Muscle of arm (tissue), 12 donors: ENCODE measurements around the gene GRM2. TPM values are rescaled to one million over a fixed set of nuclear protein-coding genes. Genes with fewer than 3 reads are reported as not detected.

Experiments used
- DNase-seq: peaks from one replicate; pipeline ENCODE4 v3.0.0-alpha.2; 2013
- polyA plus RNA-seq, 12 donors: library from polyadenylated mRNA; unstranded; fragments of 120-200 nt; gene quantifications; one replicate each; pipeline ENCODE4 v1.2.1, GENCODE V29; 2013; ENCODE audit not compliant: insufficient read length in 12 of 12

GRM2 gene
- polyA plus RNA-seq, 12 donors, result 0.22 to 0.71 (median 0.44) TPM; not detected in 2

DNA sequence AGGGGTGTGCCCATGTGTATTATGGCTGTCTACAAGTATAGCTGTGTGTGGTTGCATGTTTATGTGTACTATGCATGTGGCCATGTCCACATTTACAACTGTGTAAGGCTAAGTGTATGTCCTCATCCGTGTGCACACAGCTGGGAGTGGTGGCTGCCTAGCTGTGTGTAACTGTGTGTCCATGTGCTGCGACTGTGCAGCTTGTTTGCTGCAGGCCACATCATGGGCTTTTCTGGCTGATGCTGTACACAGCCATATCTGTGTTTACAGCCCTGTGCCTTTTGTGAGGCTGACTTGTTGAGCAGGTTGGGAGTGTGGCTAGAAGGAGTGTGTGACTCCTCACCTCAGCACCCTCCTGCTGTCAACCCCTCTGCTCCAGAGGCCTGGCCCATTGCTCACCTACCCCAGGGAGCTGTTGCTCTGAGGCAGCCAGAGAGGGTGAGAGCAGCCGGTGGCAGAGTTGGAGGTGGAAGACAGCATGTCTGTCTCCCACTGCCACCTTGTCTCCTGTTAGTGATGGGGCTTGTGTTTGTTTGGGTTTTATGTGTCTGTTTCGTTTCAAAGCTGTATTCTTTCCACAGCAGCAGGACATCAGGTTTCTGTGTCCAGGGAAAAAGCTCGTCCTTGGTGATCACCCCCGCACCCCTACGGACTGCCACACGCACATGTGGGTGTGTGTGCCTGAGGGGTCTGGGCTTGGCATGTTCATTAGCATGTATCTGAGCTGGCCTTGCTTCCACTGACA, 1.4 kb upstream of the GRM2 start:
- no peak for DNase-seq

DNA sequence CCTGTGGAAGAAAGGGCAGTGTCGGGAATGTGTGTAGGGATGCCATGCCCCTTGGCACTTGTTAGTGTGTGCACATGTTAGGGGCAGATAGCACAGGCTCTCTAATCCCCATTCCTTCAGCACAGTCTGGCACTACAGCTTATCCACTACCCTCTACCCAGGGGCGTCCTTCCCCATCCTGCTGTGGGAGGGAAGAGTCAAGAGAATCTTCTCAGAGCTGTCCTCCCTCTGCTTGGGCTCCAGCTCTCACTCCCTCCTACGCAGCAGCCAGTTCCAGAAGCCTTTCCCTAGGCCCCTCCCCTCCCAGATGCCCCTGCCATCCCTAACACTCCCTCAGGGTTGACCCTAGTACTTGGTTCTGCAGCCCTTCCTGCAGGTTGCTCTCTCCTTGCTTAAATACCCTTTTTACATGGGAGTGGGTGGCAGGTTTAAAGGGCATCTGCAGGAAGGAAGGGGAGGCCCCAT, 815 bp upstream of the GRM2 start:
- no peak for DNase-seq

DNA sequence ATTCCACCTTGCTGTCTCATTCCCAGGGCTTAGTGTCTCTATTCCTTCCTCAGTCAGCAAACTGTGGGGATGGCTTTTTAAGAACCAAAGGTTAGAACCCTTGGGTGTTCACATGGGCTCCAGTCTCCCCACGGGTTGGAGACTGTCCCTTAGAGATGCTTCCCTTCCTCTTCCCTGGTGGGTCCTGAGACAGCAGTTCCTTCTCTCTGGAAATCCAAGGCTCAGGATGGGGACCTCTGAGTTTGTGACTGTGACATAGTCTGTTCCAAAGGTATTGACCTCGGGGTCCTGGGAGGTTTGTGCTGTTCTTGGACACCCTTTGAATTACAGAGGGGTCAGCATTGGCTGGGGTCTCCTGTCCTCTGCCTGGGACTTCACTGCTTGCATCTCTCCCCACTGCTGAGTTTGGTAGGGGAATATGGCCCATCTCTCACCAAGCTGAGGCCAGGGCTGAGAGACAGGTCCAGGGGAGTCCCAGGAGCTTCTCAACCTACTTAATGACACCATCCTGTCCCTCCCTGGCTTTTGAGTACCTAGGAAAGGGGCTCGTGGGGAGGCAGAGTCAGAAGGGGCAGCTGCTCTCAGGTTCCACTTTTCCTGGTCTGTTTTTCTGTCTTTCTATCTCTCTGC, 1.5 kb downstream of the GRM2 start:
- no peak for DNase-seq

DNA sequence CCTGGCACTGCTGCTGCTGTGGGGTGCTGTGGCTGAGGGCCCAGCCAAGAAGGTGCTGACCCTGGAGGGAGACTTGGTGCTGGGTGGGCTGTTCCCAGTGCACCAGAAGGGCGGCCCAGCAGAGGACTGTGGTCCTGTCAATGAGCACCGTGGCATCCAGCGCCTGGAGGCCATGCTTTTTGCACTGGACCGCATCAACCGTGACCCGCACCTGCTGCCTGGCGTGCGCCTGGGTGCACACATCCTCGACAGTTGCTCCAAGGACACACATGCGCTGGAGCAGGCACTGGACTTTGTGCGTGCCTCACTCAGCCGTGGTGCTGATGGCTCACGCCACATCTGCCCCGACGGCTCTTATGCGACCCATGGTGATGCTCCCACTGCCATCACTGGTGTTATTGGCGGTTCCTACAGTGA, 2.1 kb downstream of the GRM2 start:
- no peak for DNase-seq

DNA sequence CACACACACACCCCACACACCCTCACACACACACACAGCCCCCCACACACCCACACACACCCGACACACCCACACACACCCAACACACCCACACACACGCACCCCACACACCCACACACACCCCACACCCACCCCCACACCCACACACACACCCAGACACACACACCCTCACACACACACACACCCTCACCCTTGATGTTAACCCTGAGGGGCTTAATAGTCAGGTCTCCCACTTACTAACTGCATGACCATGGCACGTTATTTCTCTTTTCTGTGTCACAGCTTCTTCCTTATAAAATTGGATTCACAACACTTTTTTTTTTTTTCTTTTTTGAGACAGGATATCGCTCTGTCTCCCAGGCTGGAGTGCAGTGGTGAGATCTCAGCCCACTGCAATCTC, 2.8 kb downstream of the GRM2 start:
- DNase-seq, result no peak

- DNase-seq, result no peak
These were observed 3.9 kb downstream of the GRM2 start for GRCh38 chr3:51710631-51711351.

- DNase-seq, result no peak
These were observed 4.6 kb downstream of the GRM2 start for GRCh38 chr3:51711352-51712037.

DNA sequence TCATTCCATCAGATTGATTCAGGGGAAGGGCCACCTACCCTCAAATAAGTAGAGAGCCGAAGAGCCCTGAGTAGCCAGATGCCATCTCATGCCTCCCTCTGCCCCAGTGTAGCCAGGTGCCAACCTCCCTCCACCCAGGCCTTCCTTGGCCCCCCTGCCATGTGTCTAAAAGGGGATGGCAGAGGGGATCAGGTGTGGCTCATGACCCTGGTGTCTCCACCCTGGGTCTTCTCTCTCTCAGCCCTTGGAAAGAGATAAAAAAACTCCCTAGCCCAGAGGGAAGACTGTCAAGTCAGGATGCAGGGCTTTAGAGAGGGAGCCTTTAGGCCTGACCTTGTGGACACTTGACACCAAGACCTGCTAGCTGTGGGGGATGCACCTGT, 5.2 kb downstream of the GRM2 start:
- no peak for DNase-seq

GRCh38 chr3:51712511-51712931, 5.7 kb downstream of the GRM2 start:
- no peak for DNase-seq

DNA sequence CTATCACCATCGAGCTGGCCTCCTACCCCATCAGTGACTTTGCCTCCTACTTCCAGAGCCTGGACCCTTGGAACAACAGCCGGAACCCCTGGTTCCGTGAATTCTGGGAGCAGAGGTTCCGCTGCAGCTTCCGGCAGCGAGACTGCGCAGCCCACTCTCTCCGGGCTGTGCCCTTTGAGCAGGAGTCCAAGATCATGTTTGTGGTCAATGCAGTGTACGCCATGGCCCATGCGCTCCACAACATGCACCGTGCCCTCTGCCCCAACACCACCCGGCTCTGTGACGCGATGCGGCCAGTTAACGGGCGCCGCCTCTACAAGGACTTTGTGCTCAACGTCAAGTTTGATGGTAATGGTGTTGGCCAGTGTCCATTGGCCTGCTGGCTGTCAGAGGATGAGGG, 6.1 kb downstream of the GRM2 start:
- DNase-seq, result no peak

GRCh38 chr3:51715231-51715976, 8.5 kb downstream of the GRM2 start:
- DNase-seq, result no peak

- no peak for DNase-seq
These were observed 9.1 kb downstream of the GRM2 start for GRCh38 chr3:51715977-51716294.

GRCh38 chr3:51716805-51717204, 9.9 kb downstream of the GRM2 start:
- no peak for DNase-seq

DNA sequence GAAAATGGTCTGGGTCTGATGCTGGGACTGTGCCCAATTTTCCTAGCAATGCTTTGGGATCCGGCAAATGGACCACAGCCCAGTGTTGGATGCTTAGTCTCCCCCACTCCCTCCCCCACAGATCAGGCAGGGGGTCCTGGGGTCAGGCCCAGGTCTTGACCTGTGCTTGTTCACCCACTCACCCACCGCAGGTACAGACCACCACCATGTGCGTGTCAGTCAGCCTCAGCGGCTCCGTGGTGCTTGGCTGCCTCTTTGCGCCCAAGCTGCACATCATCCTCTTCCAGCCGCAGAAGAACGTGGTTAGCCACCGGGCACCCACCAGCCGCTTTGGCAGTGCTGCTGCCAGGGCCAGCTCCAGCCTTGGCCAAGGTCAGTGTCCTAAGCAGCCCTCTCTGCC, 10.6 kb downstream of the GRM2 start:
- DNase-seq, result no peak

- no peak for DNase-seq
These were observed 11.1 kb downstream of the GRM2 start for GRCh38 chr3:51717947-51718346.

GRCh38 chr3:51718547-51719409, 11.9 kb downstream of the GRM2 start:
- DNase-seq, result no peak

GRCh38 chr3:51719410-51720025, 12.7 kb downstream of the GRM2 start:
- no peak for DNase-seq

DNA sequence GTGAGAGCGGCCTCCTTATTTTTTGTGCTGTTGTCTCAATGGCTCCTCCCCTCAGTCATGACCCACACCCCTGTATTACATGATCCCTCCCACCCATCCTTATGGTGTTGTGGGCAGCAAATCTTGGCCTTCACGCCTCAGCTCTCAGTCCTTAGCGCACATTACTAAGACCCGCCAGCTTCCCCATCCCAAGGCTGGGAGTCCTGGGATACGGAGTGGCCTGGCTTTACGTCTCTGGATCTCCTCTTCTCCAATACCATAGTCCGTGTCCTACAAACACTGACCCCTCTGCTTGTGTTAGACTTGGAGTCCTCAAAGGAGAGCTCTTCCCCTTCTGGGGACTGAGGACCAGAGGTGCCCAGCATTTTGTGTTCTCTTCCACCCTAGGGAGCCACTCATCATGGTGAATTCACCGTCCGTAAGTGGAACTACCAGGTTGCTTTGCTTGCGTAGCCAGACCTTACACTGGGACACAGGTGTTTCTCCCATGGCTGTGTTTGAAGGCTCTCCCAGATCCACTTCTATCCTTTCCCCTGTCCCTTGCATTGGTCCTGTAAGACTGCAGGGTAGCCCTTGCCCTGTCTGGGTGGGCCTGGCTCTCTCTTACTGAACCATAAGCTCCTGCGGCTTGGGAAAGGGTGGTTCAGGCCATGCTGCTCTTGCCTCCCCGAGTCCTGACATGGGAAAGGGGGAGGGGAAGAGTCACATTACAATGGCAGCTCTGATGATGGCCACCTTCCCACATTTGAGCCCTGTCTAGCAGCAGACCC, 13.6 kb downstream of the GRM2 start:
- no peak for DNase-seq

GRCh38 chr3:51721062-51721745, 14.3 kb downstream of the GRM2 start:
- DNase-seq, result no peak
